ENCODE data around the gene PLPP1.

The PLPP1 gene

GRCh38 chr5:55450050-55450765, 84.6 kb downstream of the PLPP1 start:
- no peak for DNase-seq (ENCODE audit: low spot score)

- no peak for DNase-seq (ENCODE audit: low spot score)
Measured at GRCh38 chr5:55446640-55447351, 88.0 kb downstream of the PLPP1 start.

GRCh38 chr5:55445791-55446190, 89.0 kb downstream of the PLPP1 start:
- no peak for DNase-seq (ENCODE audit: low spot score)

- no peak for DNase-seq (ENCODE audit: low spot score)
Measured at GRCh38 chr5:55441954-55442353, 92.8 kb downstream of the PLPP1 start.

- peak; percentile 20 for DNase-seq (ENCODE audit: low spot score)
Measured at GRCh38 chr5:55441107-55441771, 93.5 kb downstream of the PLPP1 start.

- DNase-seq (ENCODE audit: low spot score) = peak; percentile 35
Measured at GRCh38 chr5:55440188-55440646, 94.5 kb downstream of the PLPP1 start.

GRCh38 chr5:55438998-55439397, 95.8 kb downstream of the PLPP1 start:
- no peak for DNase-seq (ENCODE audit: low spot score)

GRCh38 chr5:55437859-55438206, 96.9 kb downstream of the PLPP1 start:
- no peak for DNase-seq (ENCODE audit: low spot score)

GRCh38 chr5:55437452-55437851, 97.3 kb downstream of the PLPP1 start:
- no peak for DNase-seq (ENCODE audit: low spot score)

GRCh38 chr5:55432549-55432948, 102.2 kb downstream of the PLPP1 start:
- no peak for DNase-seq (ENCODE audit: low spot score)

GRCh38 chr5:55429613-55430253, 105.0 kb downstream of the PLPP1 start:
- DNase-seq (ENCODE audit: low spot score) = no peak

- DNase-seq (ENCODE audit: low spot score) = no peak
Measured at GRCh38 chr5:55429221-55429612, 105.5 kb downstream of the PLPP1 start.

- DNase-seq (ENCODE audit: low spot score) = no peak
Measured at GRCh38 chr5:55427157-55427556, 107.6 kb downstream of the PLPP1 start.

- DNase-seq (ENCODE audit: low spot score) = no peak
Measured at GRCh38 chr5:55426455-55426854, 108.3 kb downstream of the PLPP1 start.

- DNase-seq (ENCODE audit: low spot score) = no peak
Measured at GRCh38 chr5:55421074-55421529, 113.7 kb downstream of the PLPP1 start.

GRCh38 chr5:55418994-55419968, 115.5 kb downstream of the PLPP1 start:
- DNase-seq (ENCODE audit: low spot score) = no peak

GRCh38 chr5:55416306-55416705, 118.5 kb downstream of the PLPP1 start:
- DNase-seq (ENCODE audit: low spot score) = no peak

GRCh38 chr5:55415071-55415470, 119.7 kb downstream of the PLPP1 start:
- DNase-seq (ENCODE audit: low spot score) = no peak

GRCh38 chr5:55413644-55414043, 121.1 kb downstream of the PLPP1 start:
- DNase-seq (ENCODE audit: low spot score) = no peak

- no peak for DNase-seq (ENCODE audit: low spot score)
Measured at GRCh38 chr5:55411876-55412275, 122.9 kb downstream of the PLPP1 start.

- DNase-seq (ENCODE audit: low spot score) = no peak
Measured at GRCh38 chr5:55410845-55411244, 123.9 kb downstream of the PLPP1 start.
